NCI-H2196 treated with DMSO at 0.1 percent for 48 hours (cell line): ENCODE measurements around the gene TOGARAM2.
"Not testable (repeated sequence)": the region's sequence is repeated elsewhere in the genome, so short reads cannot be mapped to it uniquely, and the experiment has no call there.

Experiments used
- DNase-seq: peaks from one replicate; lab custom pipeline; 2025; ENCODE audit not compliant: unreplicated experiment; lab: John Stamatoyannopoulos, UW

Gene TOGARAM2

DNA sequence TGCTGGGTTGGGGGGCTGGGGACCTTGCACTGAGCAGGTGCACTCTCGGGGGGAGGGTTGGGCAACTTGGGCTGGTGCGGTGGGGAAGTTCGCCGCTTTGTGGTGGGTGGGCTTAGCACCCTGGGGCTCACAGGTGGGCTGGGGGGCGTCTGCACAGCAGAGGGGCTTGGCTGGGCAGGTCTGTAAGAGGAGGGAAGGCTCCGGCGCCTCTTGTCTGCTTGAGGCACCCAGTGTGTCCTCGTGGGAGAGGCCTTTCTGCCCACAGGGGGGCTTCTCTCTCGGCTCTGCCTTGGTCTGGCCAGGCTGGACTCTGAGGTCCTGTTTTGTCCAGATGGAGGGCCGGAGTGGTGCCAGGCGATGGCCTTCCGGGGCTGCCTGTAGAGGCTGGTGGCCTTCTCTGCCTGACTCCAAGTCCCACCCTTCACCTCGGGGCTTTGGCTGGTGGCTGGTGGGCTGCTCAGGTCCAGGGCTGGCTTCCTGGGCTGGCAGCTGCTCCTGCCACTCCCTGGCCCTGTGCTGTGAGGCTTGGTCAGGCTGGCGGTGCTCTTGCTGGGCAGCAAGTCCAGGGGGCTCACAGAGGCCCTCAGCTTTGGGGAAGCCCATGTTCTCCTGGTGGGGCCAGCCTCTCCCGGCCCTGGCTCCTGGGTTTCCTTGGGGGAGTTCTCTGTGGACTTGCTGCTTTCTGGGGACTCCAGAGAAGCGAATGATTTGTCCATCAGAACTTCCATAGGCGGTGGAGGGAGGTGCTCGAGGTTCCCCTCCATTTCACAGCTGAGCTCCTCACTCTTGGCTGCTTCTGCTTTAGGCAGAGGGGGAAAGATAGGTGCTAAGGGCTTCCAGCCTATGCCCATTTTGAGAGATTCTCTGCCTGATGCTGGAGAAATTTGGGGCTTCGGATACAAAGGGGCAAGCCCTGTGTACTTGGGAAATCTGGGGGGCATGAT is 90.2 kb downstream of the TOGARAM2 start:
- no peak for DNase-seq

DNA sequence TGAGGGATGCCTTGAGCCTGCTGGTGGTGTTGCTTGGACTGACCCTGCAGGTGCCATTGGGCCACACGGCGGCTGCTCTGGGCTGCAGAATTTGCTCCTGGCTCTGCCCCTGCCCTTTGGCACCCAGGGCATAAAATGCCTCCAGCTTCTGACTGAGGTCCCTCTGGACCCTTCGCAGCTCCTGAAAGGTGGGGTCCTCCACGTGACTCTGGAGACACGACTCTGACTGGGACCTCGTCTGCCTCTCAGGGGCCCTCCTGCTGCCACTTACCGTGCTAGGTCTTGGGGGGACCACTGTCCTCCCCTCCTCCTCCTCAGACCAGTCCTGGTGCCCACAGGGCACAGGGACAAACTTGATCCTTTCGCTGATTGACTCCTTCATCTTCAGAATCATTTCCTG is 91.2 kb downstream of the TOGARAM2 start:
- no peak for DNase-seq

DNA sequence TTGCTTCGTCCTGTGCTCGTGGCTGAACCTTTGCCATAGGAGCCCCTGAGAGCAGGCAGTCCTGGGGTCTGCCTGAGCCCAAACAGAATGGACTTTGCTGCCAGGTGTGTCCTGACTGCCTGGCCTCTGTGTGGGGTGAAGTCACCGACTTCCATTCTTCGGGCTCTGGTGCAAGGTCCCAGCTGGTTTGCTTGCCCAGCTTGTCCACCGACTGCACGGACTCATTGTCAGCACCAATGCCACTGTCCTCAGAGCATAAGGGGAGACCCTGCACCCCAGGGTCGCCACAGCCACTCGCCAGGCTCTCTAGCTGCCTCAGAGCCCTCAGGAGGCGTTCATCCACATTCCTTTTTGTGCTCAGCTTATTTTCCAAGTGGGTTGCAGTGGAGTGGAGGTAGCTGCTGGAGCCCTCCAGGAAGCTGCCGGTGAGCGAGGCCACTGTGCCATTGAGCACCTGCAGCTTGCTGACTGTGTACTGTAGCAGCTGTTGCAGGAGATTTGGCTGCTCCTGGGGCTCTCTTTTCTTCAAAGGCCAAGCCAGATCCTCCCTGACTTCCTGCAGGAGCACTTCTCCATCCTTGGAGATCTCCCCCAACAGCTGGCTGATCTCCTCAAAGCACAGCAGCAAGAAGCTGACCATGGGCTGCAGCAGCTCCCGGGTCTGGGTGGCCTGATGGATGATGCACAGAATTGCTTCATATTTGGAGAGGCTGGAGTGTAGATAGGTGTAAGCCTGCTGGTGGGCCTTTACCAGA is 92.0 kb downstream of the TOGARAM2 start:
- no peak for DNase-seq

DNA sequence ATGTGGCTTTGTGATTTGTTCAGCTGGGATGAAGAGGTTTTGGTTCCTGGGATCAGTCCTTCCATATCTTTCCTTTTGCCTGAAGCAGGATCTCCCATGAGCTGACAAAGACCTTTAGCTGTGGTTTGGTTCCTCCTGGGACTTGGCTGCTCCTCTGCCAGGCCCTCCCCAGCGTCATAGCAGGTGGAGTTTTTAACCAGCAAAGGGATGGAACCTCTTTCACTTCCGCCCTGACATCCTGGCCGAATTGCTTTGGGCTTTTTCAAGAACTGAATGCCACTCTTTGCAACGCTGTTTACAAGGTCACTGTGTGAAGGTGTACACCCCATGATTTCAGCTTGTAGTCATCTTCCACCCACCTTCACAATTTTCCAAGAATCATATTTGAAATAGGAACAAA is 92.8 kb downstream of the TOGARAM2 start:
- no peak for DNase-seq

DNA sequence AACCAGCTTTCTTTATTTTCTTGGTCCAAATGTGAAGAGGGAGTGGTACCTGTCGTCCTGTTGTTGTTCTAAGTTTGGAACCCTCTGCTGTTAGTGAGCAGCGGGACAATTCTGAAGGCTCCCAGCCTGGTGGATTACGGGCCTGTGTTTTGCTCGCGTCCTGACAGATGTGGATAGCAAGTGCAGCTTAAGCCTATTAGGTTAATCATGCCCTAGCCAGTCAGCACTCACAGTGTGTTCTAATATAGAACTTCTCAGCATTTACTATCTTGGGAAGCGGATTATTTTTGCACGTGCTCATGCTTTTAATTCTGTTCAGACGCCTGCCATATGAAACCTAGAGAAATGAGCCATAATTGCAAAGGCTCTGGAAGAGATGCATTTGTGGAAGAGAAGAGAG is 93.3 kb downstream of the TOGARAM2 start, which contains the start of gene PCARE:
TSS of gene PCARE (minus strand) at position 113 of the 400 bp plus-strand sequence. CDS start 262 bp downstream, outside the sequence.
- no peak for DNase-seq

DNA sequence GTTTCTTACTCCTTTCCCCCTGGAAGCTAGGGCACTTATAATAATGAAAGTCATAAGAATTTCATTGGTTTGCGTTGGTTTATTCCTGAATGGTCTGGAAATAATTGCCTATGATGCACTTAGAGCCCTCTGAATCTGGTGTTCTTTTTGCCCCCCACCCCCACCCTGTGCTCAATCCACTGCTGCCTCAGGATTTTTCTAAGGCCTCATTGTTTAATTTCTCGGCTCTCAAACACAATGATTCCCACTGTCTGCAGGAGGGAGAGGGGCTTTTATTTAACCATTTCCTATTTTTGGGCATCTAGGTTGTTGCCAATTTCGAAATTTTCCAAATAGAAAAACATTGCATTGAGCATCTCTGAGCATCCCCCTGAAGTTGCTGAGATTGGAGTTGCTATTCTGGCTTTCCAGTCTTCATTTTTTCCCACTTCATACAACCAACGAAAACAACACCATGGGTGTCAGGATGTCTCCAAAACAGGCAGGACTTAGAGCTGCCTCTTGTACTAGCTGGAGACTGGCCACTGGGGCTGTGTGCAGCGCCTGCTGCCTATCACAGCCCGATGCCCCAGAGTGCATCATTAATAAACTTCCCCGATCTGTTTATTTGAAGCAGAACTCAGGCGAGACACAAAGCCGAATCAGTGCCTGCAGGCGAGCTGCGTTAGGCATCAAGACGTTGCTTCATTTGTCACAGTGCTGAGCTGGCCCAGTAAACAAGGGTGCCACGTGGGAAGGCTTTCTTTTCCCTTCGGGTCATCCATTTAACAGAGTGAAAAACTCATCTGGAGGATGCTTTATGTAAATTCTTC is 95.0 kb downstream of the TOGARAM2 start:
- DNase-seq, result no peak

DNA sequence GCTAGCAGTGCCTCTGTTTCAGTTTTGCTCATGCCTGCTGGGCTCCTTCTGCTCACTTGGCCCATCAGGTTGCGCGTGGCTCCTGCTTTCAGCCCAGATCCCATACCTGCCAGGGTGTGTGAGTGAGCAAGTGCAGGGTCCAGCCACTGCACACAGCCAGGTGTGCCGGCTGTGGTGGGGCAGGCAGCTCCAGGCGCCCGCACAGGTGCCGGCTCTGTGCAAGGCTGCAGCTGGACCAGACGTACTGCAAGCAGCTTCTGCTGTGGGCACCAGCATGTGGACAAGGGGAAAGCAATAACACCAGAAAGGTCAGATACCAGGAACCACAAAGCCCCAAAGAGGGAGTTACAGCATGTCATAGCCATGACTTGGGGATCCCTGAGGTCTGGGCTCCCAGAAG is 98.8 kb downstream of the TOGARAM2 start:
- DNase-seq, result no peak

DNA sequence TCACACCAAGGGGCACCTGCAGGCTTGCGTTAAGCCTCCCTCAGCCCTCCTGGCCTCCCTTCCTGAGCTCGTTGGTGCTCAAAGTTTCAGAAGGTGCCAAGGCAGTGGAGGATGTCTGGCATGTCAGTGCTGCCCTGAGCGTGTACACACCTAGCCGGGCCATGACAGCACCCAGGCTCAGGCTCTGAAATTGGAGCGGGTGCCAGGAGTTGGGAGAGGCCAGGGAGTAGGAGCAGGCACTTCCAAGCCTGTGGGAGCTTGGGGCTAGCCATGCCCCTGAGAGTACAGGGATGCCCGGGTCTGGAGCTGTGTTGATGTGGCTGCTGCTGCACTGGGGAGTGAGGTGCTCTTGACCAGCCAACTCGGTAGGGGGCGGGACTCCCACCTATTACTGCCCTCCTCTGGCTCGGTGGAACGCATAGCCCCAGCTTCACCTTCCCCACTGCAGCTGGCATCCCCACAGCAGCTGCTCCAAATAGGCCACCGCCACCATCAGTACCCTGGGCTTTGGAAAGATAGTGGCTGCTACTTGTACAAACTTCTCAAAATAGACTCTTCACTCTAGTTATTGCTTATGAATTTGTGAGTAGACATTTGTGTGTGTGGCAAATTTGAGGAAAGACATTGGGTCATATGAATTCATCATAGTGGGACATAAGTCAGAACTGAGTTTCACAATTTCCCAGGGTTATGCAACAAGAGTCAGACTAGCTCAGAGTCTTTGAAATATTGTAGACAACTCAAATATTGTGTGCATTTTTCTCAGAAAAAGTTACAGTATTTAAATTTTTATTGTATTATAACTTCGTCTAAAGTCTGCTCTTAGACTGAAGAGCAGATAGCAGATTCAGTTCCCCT is 100.0 kb downstream of the TOGARAM2 start:
- no peak for DNase-seq

DNA sequence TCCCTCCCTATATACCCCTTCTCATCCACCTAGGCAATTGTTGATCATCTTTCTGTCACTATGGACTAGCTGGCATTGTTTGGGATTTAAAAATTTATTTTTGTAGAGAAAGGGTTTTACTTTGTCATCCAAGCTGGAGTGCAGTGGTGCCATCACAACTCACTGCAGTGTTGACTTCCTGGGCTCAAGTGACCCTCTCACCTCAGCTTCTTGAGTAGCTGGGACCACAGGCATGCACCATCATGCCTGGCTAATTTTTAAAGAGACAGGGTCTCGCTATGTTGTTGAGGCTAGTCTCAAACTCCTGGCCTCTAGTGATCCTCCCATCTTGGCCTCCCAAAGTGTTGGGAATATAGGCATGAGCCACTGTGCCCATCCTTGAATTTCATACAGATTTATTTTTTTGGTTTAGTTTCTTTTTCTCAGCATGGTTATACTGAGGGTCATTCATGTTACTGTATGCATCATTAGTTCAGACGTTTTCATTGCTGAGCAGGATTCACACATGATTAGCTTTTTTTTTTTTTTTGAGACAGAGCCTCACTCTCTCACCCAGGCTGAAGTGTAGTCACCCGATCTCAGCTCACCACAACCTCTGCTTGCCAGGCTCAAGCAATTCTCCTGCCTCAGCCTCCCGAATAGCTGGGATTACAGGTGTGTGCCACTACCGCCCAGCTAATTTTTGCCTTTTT is 101.9 kb downstream of the TOGARAM2 start:
- DNase-seq, result no peak

DNA sequence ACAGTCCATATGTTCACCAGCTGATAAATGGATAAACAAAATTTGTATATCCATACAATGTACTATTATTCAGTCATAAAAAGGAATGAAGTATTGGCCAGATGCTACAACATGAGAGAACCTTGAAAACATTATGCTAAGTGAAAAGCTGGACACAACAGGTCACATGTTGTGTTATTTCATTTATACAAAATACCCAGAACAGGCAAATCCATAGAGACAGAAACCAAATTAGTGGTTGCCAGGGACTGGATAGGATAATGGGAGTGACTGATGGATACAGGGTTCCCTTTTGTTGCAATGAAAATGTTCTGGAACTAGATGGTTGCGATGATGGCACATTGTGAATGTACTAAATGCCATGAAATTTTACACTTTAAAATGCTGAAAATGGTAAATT is 103.5 kb downstream of the TOGARAM2 start:
- DNase-seq, result no peak

DNA sequence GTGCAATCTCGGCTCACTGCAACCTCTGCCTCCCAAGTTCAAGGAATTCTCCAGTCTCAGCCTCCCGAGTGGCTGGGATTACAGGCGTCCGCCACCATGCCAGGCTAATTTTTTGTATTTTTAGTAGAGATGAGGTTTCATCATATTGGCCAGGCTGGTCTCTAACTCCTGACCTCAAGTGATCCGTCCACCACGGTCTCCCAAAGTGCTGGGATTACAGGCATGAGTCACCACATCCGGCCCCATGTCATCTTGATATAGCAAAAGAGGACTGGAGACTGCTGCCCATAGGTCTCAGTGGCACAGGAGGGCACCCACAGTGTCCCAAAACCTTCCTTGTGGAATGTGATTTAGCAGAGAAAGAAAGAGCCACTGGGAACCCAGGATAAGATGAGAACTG is 109.2 kb downstream of the TOGARAM2 start:
- DNase-seq, result not testable (repeated sequence)

DNA sequence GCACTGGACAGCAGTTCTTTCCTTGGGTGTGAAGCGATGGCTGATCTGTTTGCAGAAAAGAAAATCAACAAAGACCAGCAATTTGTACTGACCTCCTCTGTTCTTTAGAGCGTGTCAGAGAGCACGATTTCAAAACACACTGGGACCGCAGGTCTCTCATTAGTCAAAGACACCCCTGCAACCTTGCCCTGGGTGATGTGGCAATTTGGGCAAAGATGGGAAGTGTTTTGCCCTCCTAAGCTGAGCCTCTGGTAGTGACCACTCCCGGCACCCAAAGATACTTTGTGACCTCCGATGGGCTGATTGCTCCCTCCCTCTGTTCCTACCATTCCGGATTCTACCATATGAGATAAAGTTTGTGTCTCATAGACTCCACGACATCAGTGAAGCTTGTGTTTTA is 115.9 kb downstream of the TOGARAM2 start:
- DNase-seq, result no peak

DNA sequence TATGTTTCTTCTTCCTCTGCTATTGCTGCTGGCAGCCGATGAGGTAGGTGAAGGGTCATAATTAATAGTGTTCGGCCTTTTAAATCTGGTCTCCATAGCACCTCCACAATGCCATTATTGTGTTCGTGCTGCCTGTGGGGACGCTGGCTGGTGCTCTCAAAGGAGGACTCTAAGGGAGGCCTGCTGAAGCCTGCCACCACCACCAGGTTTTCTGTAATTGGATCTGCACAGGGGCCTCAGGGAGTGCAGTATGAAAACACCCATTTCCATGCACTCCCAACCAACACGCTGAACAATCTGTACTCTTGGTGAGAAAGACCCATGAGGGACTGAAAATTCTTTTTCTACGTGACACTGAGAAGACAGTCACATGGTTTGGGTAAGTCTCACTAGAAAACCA is 116.5 kb downstream of the TOGARAM2 start:
- DNase-seq, result no peak

DNA sequence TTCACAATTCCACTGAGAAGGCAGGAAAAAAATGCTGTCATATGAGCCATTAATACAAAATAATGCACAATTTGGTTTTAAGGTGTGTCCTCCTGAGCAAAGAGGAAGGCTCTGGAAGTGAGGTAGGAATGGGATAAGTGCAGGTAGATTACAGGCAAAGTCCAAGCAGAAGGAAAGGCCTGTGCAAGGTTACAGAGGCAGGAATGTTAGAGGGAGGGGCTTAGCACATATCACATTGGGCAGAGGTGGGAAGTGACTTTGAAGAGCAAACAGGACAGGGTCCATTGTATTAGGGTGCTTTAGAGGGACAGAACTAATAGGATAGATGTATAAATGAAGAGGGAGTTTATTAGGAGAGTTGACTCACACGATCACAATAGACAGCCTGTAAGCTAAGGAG is 119.5 kb downstream of the TOGARAM2 start:
- no peak for DNase-seq
